Hepatocyte (in vitro differentiated cells): ENCODE results near the gene SPHKAP. TPM values are rescaled to one million over a fixed set of nuclear protein-coding genes. Genes with fewer than 3 reads are reported as not detected.

Source experiments
- DNase-seq: peaks from one replicate; pipeline ENCODE4 v3.0.0-alpha.2; 2016; ENCODE audit warnings: low spot score
- H2AFZ ChIP-seq: fragments of 200-600 bp; sonication (generic); 2 replicates; pipeline ENCODE4 v1.6.0; 2016; ENCODE audit warnings: antibody characterized with exemption, mild to moderate bottlenecking
- H3K27ac ChIP-seq: fragments of 200-600 bp; sonication (generic); 2 replicates; pipeline ENCODE4 v1.5.1; 2016; ENCODE audit warnings: mild to moderate bottlenecking
- H3K27me3 ChIP-seq: fragments of 200-600 bp; sonication (generic); 2 replicates; pipeline ENCODE4 v1.6.1; 2016
- H3K36me3 ChIP-seq: fragments of 200-600 bp; sonication (generic); replicated peaks from 2 replicates; pipeline ENCODE4 v1.5.1; 2016; ENCODE audit warnings: low read depth; ENCODE audit not compliant: insufficient read depth
- H3K4me1 ChIP-seq: fragments of 200-600 bp; sonication (generic); 2 replicates; pipeline ENCODE4 v1.5.1; 2016; ENCODE audit warnings: mild to moderate bottlenecking, moderate library complexity; ENCODE audit not compliant: insufficient read depth
- H3K4me2 ChIP-seq: fragments of 200-600 bp; sonication (generic); 2 replicates; pipeline ENCODE4 v1.6.0; 2016
- H3K4me3 ChIP-seq: fragments of 200-600 bp; sonication (generic); 2 replicates; pipeline ENCODE4 v1.5.1; 2016; ENCODE audit warnings: mild to moderate bottlenecking
- H3K79me2 ChIP-seq: fragments of 200-600 bp; sonication (generic); 2 replicates; pipeline ENCODE4 v1.6.0; 2017; ENCODE audit warnings: mild to moderate bottlenecking
- H3K9me2 ChIP-seq: fragments of 200-600 bp; sonication (generic); replicated peaks from 2 replicates; pipeline ENCODE4 v1.6.0; 2017; ENCODE audit warnings: mild to moderate bottlenecking; ENCODE audit not compliant: insufficient read depth
- H3K9me3 ChIP-seq: fragments of 200-600 bp; sonication (generic); 2 replicates; pipeline ENCODE4 v1.5.1; 2016; ENCODE audit warnings: low read depth, mild to moderate bottlenecking
- H4K20me1 ChIP-seq: fragments of 200-600 bp; sonication (generic); 2 replicates; pipeline ENCODE4 v1.6.0; 2016; ENCODE audit warnings: mild to moderate bottlenecking; ENCODE audit not compliant: insufficient read depth, poor library complexity, severe bottlenecking
- EZH2 ChIP-seq: fragments of 200-600 bp; sonication (generic); IDR thresholded peaks from 2 replicates; pipeline ENCODE4 v1.6.1; 2016; ENCODE audit warnings: antibody characterized with exemption, mild to moderate bottlenecking, borderline replicate concordance
- EZH2phosphoT487 ChIP-seq: fragments of 200-600 bp; sonication (generic); IDR thresholded peaks from one replicate; pipeline ENCODE4 v1.6.1; 2018; ENCODE audit warnings: antibody characterized with exemption, mild to moderate bottlenecking, low read depth, moderate library complexity; ENCODE audit not compliant: unreplicated experiment, severe bottlenecking
- WGBS: methylation state at CpG from one replicate; pipeline ENCODE4 v1.1.6; 2016; ENCODE audit warnings: low lambda C conversion rate; ENCODE audit errors: missing lambda C conversion rate; 5-methylcytosine and 5-hydroxymethylcytosine counted together
- polyA plus RNA-seq: library from polyadenylated mRNA; unstranded; fragments of >200 nt; fragmentation: Nextera tagmentation; extraction: Ambion mirVana; gene quantifications from 2 replicates; pipeline ENCODE4 v1.2.1, GENCODE V29; 2016
- total RNA-seq: library from RNA; depleted of rRNA; stranded (reverse); fragments of >200 nt; gene quantifications from 2 replicates; pipeline ENCODE4 v1.2.3, GENCODE V29; 2014
- TF ChIP-seq, protein P1 (sequence below): fragments of 200-600 bp; sonication (generic); IDR thresholded peaks from 2 replicates; pipeline ENCODE4 v1.5.1; 2016; ENCODE audit warnings: antibody characterized with exemption, mild to moderate bottlenecking; ENCODE audit not compliant: poor library complexity

SPHKAP gene
- total and polyA plus RNA-seq, 2 experiments from 2014 or later: 0.33 TPM; not detected in 1

DNA sequence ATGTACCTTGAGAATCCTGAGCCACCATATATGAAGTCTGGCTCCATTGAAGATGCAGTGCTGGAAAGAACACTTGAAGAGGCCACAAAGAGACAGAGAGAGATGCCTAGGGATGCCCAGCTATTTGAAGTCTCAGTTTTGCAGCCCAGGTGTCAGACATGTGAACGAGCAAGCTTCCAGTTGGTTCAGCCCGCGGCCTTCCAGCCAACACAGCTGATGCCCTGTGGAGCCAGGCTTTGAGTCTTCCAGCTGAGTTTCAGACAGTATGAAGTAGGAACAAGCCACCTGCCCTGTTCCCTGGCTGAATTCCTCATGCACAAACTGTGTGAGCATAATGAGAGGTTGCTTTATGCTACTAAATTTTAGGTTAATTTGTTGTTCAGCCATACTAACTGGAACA lies 108.8 kb downstream of the SPHKAP start:
- no peaks in the 10 kb centered on the region for H3K27me3 ChIP-seq
- H3K79me2 ChIP-seq: no peaks in the 10 kb centered on the region
- H3K27ac ChIP-seq: no peak overlapping the region
- no peak for DNase-seq
- no peaks in the 10 kb centered on the region for H3K36me3 ChIP-seq
- H3K4me3 ChIP-seq: no peak overlapping the region
- H3K9me3 ChIP-seq: no peaks in the 10 kb centered on the region
- H3K4me1 ChIP-seq: no peaks in the 10 kb centered on the region
- no peaks in the 10 kb centered on the region for H3K9me2 ChIP-seq
- no peak overlapping the region for H3K4me2 ChIP-seq
- H4K20me1 ChIP-seq: no peaks in the 10 kb centered on the region
- H2AFZ ChIP-seq: no peak overlapping the region
- 90% methylated on average over 3 of the region's 3 CpGs for WGBS
- TF ChIP-seq EZH2 (no peak), EZH2phosphoT487 (no peak)
- TF ChIP-seq, protein P1, sequence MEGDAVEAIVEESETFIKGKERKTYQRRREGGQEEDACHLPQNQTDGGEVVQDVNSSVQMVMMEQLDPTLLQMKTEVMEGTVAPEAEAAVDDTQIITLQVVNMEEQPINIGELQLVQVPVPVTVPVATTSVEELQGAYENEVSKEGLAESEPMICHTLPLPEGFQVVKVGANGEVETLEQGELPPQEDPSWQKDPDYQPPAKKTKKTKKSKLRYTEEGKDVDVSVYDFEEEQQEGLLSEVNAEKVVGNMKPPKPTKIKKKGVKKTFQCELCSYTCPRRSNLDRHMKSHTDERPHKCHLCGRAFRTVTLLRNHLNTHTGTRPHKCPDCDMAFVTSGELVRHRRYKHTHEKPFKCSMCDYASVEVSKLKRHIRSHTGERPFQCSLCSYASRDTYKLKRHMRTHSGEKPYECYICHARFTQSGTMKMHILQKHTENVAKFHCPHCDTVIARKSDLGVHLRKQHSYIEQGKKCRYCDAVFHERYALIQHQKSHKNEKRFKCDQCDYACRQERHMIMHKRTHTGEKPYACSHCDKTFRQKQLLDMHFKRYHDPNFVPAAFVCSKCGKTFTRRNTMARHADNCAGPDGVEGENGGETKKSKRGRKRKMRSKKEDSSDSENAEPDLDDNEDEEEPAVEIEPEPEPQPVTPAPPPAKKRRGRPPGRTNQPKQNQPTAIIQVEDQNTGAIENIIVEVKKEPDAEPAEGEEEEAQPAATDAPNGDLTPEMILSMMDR: no peak

DNA sequence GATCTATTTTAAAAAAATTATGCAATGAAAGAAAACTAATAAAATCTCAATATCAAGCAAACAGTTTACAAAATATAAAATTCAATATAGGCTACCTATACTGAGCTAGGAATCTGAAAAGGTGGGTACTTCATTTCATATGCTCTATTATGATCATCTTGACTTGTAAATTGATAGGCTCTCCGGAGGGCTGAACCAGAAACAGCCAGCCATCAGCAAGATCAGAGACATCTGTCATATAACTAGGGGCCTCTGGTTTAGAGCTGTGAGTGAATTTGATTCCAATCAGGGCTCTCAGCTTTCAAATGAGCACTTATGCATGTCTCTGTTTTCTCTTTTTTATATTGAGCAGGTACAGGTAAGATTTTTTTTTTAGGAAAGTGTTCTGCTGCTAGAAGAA lies 114.2 kb downstream of the SPHKAP start:
- 68% methylated on average over 1 of the region's 1 CpG for WGBS
- TF ChIP-seq EZH2phosphoT487 (no peak), EZH2 (no peak)
- TF ChIP-seq, protein P1: no peak
- Histone ChIP-seq H4K20me1 (no peaks in the 10 kb centered on the region), H3K27ac (no peak overlapping the region), H3K4me2 (no peak overlapping the region), H2AFZ (no peak overlapping the region), H3K79me2 (no peaks in the 10 kb centered on the region), H3K27me3 (no peaks in the 10 kb centered on the region), H3K4me3 (no peak overlapping the region), H3K4me1 (no peaks in the 10 kb centered on the region), H3K36me3 (no peaks in the 10 kb centered on the region), H3K9me2 (no peaks in the 10 kb centered on the region), H3K9me3 (no peaks in the 10 kb centered on the region)
- no peak for DNase-seq

DNA sequence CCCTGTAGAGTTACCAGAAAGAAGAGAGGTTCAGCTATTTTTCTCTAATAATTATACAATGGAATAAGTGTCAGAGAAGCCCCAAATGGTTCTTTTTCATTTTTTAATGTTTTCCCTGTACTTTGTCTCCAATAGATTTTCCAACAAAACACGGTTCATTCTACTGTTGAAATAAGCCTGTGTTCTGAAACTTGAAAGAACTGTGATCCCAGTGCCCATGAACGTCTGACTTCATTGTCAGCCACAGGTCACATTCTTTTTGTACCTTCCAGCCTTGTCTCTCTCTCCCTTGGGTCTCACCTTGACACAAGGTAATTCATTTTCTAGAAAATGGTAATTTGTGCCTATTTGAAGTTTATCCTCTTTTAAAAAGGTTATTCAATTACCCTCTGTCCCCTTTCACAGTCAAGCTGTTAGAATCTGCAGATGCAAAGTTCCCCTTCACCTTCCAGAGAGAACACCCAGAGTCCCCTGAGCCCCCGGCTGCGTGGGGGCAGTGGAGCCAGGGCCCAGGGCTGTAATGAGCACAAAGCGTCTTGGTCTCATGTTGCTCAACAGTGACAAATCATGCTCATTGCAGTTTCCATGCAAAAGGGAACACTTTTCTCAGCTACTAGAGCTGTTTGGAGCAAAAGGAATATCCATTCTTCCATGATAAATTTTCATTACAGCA lies 115.2 kb downstream of the SPHKAP start:
- Histone ChIP-seq H3K9me2 (no peaks in the 10 kb centered on the region), H3K9me3 (no peaks in the 10 kb centered on the region), H3K27me3 (no peaks in the 10 kb centered on the region), H3K27ac (no peak overlapping the region), H2AFZ (no peak overlapping the region), H3K79me2 (no peaks in the 10 kb centered on the region), H3K4me3 (no peak overlapping the region), H3K4me1 (no peaks in the 10 kb centered on the region), H4K20me1 (no peaks in the 10 kb centered on the region), H3K36me3 (no peaks in the 10 kb centered on the region), H3K4me2 (no peak overlapping the region)
- 73% methylated on average over 5 of the region's 5 CpGs for WGBS
- DNase-seq: no peak
- TF ChIP-seq EZH2phosphoT487 (no peak), EZH2 (no peak)
- TF ChIP-seq, protein P1: no peak
